Keratinocyte (primary cell): ENCODE results near the gene GPSM1.

Experiments used
- EZH2 ChIP-seq: IDR thresholded peaks from one replicate; pipeline ENCODE4 v1.6.1; 2012; ENCODE audit warnings: inconsistent platforms, mild to moderate bottlenecking, low read length, moderate library complexity
- TF ChIP-seq, protein P1 (sequence below), 3 experiments: IDR thresholded peaks in 1 of 3; conservative IDR thresholded peaks in 1 of 3; optimal IDR thresholded peaks in 1 of 3; 2 replicates in 2 of 3; 3 replicates in 1 of 3; pipeline versions ENCODE3 to v1.5.1; 2011; ENCODE audit warnings: low read length in 3 of 3, mild to moderate bottlenecking in 3 of 3, moderate library complexity in 2 of 3, control low read depth in 1 of 3, inconsistent platforms in 1 of 3; ENCODE audit not compliant: insufficient read depth in 2 of 3; ENCODE audit errors: extremely low read depth in 1 of 3

DNA sequence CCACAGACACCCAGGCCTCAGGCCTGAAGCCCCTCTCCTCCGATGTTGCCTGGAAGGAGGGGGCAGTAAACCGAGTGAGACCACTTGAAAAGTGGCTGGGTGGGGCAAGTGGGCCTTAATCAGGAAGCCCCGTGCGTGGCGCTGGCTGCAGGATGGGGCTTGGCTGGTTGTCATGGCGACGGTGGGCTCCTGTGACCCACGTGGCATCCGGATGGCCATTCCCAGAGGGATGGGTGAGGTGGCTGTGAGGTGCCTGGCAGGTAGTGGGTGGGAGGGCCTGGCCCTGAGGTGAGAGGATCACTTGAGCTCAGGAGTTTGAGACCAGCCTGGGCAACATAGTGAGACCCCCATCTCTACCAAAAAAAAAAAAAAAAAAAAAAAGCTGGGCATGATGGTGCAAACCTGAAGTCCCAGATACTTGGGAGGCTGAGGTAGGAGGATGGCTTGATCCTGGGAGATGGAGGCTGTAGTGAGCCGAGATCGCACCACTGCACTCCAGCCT is 5.2 kb downstream of the GPSM1 start:
- TF ChIP-seq, protein P1, sequence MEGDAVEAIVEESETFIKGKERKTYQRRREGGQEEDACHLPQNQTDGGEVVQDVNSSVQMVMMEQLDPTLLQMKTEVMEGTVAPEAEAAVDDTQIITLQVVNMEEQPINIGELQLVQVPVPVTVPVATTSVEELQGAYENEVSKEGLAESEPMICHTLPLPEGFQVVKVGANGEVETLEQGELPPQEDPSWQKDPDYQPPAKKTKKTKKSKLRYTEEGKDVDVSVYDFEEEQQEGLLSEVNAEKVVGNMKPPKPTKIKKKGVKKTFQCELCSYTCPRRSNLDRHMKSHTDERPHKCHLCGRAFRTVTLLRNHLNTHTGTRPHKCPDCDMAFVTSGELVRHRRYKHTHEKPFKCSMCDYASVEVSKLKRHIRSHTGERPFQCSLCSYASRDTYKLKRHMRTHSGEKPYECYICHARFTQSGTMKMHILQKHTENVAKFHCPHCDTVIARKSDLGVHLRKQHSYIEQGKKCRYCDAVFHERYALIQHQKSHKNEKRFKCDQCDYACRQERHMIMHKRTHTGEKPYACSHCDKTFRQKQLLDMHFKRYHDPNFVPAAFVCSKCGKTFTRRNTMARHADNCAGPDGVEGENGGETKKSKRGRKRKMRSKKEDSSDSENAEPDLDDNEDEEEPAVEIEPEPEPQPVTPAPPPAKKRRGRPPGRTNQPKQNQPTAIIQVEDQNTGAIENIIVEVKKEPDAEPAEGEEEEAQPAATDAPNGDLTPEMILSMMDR (optimal IDR thresholded peaks at IDR 0.05 in 1 of 3, IDR thresholded peaks at IDR 0.05 in 1 of 3, conservative IDR thresholded peaks at IDR 0.05 in 1 of 3; ENCODE audit: extremely low read depth in 1 of 3, insufficient read depth in 2 of 3, low read length in 3 of 3): no peak
- TF ChIP-seq EZH2: no peak
